ENCODE data around the gene FBXW7.

Gene FBXW7

GRCh38 chr4:152328582-152328981 is 207.3 kb downstream of the FBXW7 start:
- no peak for DNase-seq (ENCODE audit: low spot score)

- DNase-seq (ENCODE audit: low spot score) = no peak
Observed at GRCh38 chr4:152327606-152328453, 208.1 kb downstream of the FBXW7 start.

GRCh38 chr4:152325831-152326230 is 210.1 kb downstream of the FBXW7 start:
- DNase-seq (ENCODE audit: low spot score) = no peak

GRCh38 chr4:152323221-152323620 is 212.7 kb downstream of the FBXW7 start:
- no peak for DNase-seq (ENCODE audit: low spot score)

GRCh38 chr4:152322656-152323055 is 213.2 kb downstream of the FBXW7 start:
- DNase-seq (ENCODE audit: low spot score) = no peak

- DNase-seq (ENCODE audit: low spot score) = no peak
Observed at GRCh38 chr4:152321923-152322322, 214.0 kb downstream of the FBXW7 start.

GRCh38 chr4:152321398-152321797 is 214.5 kb downstream of the FBXW7 start:
- DNase-seq (ENCODE audit: low spot score) = no peak

GRCh38 chr4:152316969-152317368 is 218.9 kb downstream of the FBXW7 start:
- no peak for DNase-seq (ENCODE audit: low spot score)

- DNase-seq (ENCODE audit: low spot score) = no peak
Observed at GRCh38 chr4:152310257-152310656, 225.6 kb downstream of the FBXW7 start.

GRCh38 chr4:152309418-152309817 is 226.5 kb downstream of the FBXW7 start:
- DNase-seq (ENCODE audit: low spot score) = no peak

GRCh38 chr4:152308951-152309350 is 226.9 kb downstream of the FBXW7 start:
- DNase-seq (ENCODE audit: low spot score) = no peak

GRCh38 chr4:152307669-152308068 is 228.2 kb downstream of the FBXW7 start:
- no peak for DNase-seq (ENCODE audit: low spot score)

GRCh38 chr4:152306541-152306940 is 229.4 kb downstream of the FBXW7 start:
- DNase-seq (ENCODE audit: low spot score) = no peak

- no peak for DNase-seq (ENCODE audit: low spot score)
Observed at GRCh38 chr4:152304220-152304619, 231.7 kb downstream of the FBXW7 start.

GRCh38 chr4:152301381-152301780 is 234.5 kb downstream of the FBXW7 start:
- no peak for DNase-seq (ENCODE audit: low spot score)

- DNase-seq (ENCODE audit: low spot score) = no peak
Observed at GRCh38 chr4:152299553-152299952, 236.3 kb downstream of the FBXW7 start.

GRCh38 chr4:152296386-152296785 is 239.5 kb downstream of the FBXW7 start:
- no peak for DNase-seq (ENCODE audit: low spot score)

GRCh38 chr4:152294765-152295164 is 241.1 kb downstream of the FBXW7 start:
- DNase-seq (ENCODE audit: low spot score) = no peak

GRCh38 chr4:152294331-152294730 is 241.6 kb downstream of the FBXW7 start:
- DNase-seq (ENCODE audit: low spot score) = no peak

- DNase-seq (ENCODE audit: low spot score) = no peak
Observed at GRCh38 chr4:152293527-152293926, 242.4 kb downstream of the FBXW7 start.

- no peak for DNase-seq (ENCODE audit: low spot score)
Observed at GRCh38 chr4:152290366-152290921, 245.4 kb downstream of the FBXW7 start.

- no peak for DNase-seq (ENCODE audit: low spot score)
Observed at GRCh38 chr4:152289941-152290340, 246.0 kb downstream of the FBXW7 start.

GRCh38 chr4:152289541-152289940 is 246.4 kb downstream of the FBXW7 start:
- DNase-seq (ENCODE audit: low spot score) = no peak

Measured in activated CD4-positive, alpha-beta T cell treated with anti-CD3 and anti-CD28 coated beads, Interleukin-2, Interleukin-4, amounts not matched to agents 100 ng/mL and 50 ng/mL, durations not matched to agents 16 hours and 8 hours (primary cell).